DMS79 (cell line): Measurements from ENCODE around the gene CTH.
"Not testable (repeated sequence)": the region's sequence is repeated elsewhere in the genome, so short reads cannot be mapped to it uniquely, and the experiment has no call there.

ENCODE experiments used
- DNase-seq: peaks from one replicate; lab custom pipeline; 2025; lab: John Stamatoyannopoulos, UW

Gene CTH

GRCh38 chr1:70409136-70409535, 1.9 kb upstream of the CTH start:
- DNase-seq, result no peak

DNA sequence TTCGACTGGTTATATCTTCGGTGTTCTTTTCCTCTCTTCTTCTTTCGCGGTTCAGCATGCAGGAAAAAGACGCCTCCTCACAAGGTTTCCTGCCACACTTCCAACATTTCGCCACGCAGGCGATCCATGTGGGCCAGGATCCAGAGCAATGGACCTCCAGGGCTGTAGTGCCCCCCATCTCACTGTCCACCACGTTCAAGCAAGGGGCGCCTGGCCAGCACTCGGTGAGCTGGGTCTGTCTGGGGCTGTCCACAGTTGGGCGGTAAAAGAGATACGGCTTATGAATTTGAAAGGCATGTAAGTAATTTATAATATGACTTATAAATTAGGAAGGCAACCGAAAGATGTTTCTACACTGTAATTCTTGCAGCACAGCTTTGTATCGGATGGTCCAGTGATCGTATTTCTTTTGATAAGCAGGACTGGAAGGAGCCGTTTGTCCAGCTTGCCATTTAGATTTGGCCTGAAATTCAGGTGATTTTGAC, 334 bp downstream of the CTH start:
- no peak for DNase-seq

DNA sequence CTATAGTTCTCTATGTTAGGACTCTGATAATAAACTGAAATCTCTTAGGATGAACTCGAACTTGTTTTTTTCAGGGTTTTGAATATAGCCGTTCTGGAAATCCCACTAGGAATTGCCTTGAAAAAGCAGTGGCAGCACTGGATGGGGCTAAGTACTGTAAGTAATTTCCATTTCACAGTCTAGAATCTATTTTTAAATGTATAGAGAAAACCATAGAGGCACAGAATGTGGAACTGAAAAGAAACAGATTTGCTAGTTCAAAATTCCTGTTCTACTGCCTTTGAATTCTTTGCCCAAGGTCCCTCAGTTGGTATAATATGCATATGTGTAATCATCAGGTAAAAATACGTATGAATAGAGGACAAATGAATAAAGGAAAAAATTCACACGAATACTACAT, 4.8 kb downstream of the CTH start:
- DNase-seq, result no peak

GRCh38 chr1:70418973-70419734, 8.1 kb downstream of the CTH start:
- DNase-seq, result not testable (repeated sequence)

- DNase-seq, result no peak
Observed at GRCh38 chr1:70420320-70420719, 9.3 kb downstream of the CTH start.

- no peak for DNase-seq
Observed at GRCh38 chr1:70426154-70427131, 15.4 kb downstream of the CTH start.

DNA sequence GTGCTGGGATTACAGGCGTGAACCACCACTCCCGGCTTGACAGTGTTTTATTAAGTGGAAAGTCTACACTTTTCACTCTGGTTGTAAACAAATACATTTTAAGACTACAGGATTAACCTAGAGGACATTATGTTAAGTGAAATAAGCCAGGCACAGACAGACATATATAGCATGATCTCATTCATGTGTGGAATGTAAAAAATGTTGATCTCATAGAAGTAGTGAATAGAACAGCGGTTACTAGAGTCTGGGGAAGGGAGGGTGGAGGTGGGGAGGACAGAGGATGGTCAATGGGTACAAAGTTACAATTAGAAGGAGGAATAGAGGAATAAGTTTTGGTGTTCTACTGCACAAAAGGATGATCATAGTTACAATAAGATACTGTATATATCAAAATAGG, 16.9 kb downstream of the CTH start:
- no peak for DNase-seq

- no peak for DNase-seq
Observed at GRCh38 chr1:70429219-70429618, 18.2 kb downstream of the CTH start.

DNA sequence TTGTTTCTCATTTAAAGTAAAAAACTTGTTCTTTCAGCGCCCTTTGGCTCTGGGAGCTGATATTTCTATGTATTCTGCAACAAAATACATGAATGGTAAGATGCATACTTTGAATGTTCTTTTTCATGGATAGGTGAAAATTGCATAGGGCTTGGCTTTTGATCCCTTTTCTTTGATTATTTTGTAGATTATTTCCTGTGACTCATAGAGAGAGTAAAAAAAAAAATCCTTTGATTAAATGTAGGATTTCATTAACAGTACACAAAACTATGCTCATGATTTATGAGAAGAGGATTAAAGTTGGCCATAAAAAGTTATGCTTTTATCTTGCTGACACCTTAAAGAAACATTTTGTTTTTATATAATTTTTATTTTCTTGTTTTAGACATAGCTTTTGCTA, 18.7 kb downstream of the CTH start:
- no peak for DNase-seq

DNA sequence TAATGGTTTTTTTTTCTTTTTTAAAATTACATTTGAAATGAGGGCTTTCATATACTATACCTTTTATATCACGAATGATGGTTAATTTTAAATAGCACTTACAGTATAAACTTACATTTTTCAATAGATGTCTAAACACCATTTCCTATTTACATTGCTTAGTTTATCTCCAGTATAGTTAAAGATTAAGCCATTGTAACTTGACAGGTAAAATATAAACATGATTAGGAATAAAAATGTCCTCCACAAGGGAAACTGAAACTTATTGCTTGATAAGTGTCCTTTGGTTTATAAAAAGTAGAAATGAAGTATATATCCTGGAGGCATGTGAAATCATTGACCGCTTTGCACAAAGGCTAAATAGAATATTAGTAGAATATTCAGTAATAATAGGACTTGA, 20.2 kb downstream of the CTH start:
- DNase-seq, result no peak

GRCh38 chr1:70431874-70432273, 20.8 kb downstream of the CTH start:
- no peak for DNase-seq

- DNase-seq, result no peak
Observed at GRCh38 chr1:70434253-70434859, 23.3 kb downstream of the CTH start.

- DNase-seq, result no peak
Observed at GRCh38 chr1:70436622-70437251, 25.7 kb downstream of the CTH start.

DNA sequence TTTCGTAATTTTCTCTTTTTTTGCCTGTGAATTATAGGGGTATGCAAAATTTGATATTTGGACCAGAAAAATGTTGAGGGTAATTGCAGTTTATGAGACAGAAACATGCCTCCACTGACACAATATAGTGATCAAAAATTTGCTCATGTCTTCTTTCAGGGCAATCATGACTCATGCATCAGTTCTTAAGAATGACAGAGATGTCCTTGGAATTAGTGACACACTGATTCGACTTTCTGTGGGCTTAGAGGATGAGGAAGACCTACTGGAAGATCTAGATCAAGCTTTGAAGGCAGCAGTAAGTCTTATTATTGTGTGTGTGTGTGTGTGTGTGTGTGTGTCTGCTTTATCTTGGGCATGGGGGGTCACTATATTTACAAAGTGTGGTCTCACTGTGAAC, 27.5 kb downstream of the CTH start:
- no peak for DNase-seq

- no peak for DNase-seq
Observed at GRCh38 chr1:70440642-70441391, 29.7 kb downstream of the CTH start.

- no peak for DNase-seq
Observed at GRCh38 chr1:70441392-70442035, 30.4 kb downstream of the CTH start.

GRCh38 chr1:70442490-70442889, 31.4 kb downstream of the CTH start:
- no peak for DNase-seq

DNA sequence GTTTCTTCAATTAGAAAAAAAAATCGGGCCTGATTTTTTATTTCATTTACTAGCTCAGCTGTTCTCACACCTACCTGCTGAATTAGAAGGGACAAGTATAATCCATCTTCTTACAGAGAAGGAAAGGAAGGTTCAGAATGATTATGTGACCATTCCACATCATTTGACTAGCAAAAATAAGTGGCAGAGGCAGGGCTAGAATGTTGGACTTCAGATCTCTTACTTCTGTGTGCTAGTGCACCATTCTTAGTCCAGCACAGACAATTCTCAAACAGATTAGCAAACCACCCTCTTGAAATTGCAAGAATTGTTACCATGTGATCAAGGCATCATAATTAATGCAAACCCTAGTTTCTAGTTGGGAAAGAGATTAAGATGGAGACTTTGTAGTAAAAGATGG, 32.7 kb downstream of the CTH start:
- no peak for DNase-seq

GRCh38 chr1:70449049-70449448, 38.0 kb downstream of the CTH start:
- DNase-seq, result no peak

GRCh38 chr1:70452164-70452939, 41.3 kb downstream of the CTH start:
- DNase-seq, result not testable (repeated sequence)
